Lower leg skin (tissue), 3 donors: ENCODE results near the gene EZR.

ENCODE experiments used
- CTCF ChIP-seq, 3 donors: fragments of 450-650 bp; IDR thresholded peaks; one replicate each; pipeline ENCODE4 v1.5.1; 2016; ENCODE audit warnings: antibody characterized with exemption in 3 of 3, mild to moderate bottlenecking in 3 of 3, moderate library complexity in 2 of 3
- POLR2A ChIP-seq, 2 donors: fragments of 450-650 bp; IDR thresholded peaks; one replicate each; pipeline ENCODE4 v1.6.1; 2016 to 2017; ENCODE audit warnings: antibody characterized with exemption in 2 of 2, mild to moderate bottlenecking in 1 of 2, moderate library complexity in 1 of 2

- TF ChIP-seq CTCF (IDR thresholded peaks at IDR 0.05) (no peak), POLR2A (IDR thresholded peaks at IDR 0.05) (no peak)
These were observed 471 bp downstream of the EZR start for GRCh38 chr6:158818581-158819212.
